ENCODE data around the gene LHPP.

LHPP gene

DNA sequence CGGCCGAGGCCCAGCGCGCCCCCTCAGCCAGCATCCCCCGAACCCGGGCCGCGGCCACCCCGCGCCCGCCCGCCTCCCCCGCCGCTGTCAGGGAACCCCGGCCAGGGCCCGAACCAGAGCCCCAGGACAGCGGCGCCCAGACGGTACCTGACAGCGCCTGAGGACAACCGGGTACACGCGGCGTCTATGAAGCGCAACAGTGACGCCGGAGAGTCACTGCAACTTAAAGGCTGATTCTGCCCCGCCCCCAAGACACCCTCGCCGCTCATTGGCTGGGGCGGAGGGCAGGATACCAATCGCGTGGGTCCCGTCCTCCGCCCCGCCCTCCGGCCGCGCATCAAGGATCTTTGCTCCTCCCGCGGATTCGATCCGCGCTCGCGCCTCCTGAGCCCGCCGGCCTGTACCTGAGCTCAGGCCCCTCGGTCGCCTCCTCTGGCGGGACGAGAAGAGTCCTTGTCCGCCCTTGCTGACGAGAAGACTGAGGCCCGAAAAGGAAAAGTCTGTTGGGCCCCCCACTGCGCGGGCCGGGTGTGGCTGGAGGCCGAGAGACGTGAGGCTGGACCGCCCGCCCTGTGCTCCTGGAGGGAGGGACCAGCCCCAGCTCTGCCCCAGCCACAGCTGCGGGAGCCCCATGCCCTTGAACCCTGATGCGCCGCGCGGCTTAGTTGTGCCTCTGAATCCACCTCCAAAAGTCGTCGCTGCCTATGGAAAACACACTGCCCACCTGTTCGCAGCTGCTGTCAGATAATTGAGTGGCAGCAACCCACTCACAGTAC is 42.7 kb upstream of the LHPP start, which contains the start of gene OAT (continued):
- TF ChIP-seq ZFP69B (tag by site-specific recombination; IDR thresholded peaks at IDR 0.05): 0 out of 2 replicates have a peak, but pooled peaks have one; percentile 40
- 0 out of 2 replicates have a peak, but pooled peaks have one; percentile 9 for TF ChIP-seq ZFHX2 (tag by site-specific recombination; conservative IDR thresholded peaks at IDR 0.05)
- 0 out of 2 replicates have a peak, but pooled peaks have one; percentile 31 for TF ChIP-seq ZNF768 (tag by site-specific recombination; IDR thresholded peaks at IDR 0.05)
- TF ChIP-seq SCRT1 (tag by site-specific recombination; IDR thresholded peaks at IDR 0.05; ENCODE audit: borderline replicate concordance): peak; percentile 33; the same call in 1 of the 2 replicates
- TF ChIP-seq, protein P1, sequence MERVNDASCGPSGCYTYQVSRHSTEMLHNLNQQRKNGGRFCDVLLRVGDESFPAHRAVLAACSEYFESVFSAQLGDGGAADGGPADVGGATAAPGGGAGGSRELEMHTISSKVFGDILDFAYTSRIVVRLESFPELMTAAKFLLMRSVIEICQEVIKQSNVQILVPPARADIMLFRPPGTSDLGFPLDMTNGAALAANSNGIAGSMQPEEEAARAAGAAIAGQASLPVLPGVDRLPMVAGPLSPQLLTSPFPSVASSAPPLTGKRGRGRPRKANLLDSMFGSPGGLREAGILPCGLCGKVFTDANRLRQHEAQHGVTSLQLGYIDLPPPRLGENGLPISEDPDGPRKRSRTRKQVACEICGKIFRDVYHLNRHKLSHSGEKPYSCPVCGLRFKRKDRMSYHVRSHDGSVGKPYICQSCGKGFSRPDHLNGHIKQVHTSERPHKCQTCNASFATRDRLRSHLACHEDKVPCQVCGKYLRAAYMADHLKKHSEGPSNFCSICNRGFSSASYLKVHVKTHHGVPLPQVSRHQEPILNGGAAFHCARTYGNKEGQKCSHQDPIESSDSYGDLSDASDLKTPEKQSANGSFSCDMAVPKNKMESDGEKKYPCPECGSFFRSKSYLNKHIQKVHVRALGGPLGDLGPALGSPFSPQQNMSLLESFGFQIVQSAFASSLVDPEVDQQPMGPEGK (tag by site-specific recombination; IDR thresholded peaks at IDR 0.05): peak; percentile 88
- peak; percentile 93 for TF ChIP-seq ZBTB8A (tag by site-specific recombination; IDR thresholded peaks at IDR 0.05)
- no peak for TF ChIP-seq ZFP41 (tag by site-specific recombination; IDR thresholded peaks at IDR 0.05; ENCODE audit: borderline replicate concordance)
- peak; percentile 95 for TF ChIP-seq ZNF585B (tag by site-specific recombination; IDR thresholded peaks at IDR 0.05)
- peak; percentile 66 for TF ChIP-seq ZXDB (tag by site-specific recombination; IDR thresholded peaks at IDR 0.05)
- TF ChIP-seq GLIS2 (tag by site-specific recombination; IDR thresholded peaks at IDR 0.05): peak; percentile 79
- peak; percentile 81 for TF ChIP-seq ZNF600 (tag by site-specific recombination; IDR thresholded peaks at IDR 0.05)
- no peak for TF ChIP-seq ZNF169 (tag by site-specific recombination; IDR thresholded peaks at IDR 0.05)
- TF ChIP-seq ZNF521 (tag by site-specific recombination; IDR thresholded peaks at IDR 0.05): no peak
- 0 out of 2 replicates have a peak, but pooled peaks have one; percentile 11 for TF ChIP-seq IKZF3 (tag by site-specific recombination; IDR thresholded peaks at IDR 0.05)
- TF ChIP-seq ZNF501 (tag by site-specific recombination; IDR thresholded peaks at IDR 0.05): peak; percentile 79

DNA sequence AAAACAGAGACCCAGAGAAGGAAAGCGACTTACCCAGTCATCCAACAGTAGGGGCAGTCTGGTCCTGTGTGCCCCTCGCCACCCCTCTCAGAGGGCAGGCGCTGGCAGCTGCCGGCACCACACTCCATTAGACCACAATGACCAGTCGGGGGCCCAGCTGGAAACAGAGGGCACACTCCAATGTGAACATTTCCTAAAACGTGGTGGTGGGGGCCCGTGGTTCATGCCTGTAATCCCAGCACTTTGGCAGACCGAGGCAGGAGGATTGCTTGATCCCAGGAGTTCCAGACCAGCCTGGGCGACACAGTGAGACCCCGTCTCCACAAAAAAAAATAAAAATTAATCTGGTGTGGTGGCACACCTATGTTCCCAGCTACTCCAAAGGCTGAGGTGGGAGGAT is 42.0 kb upstream of the LHPP start:
- H3K4me1 ChIP-seq (ENCODE audit: control insufficient read depth, insufficient read depth, low read length): peaks cover 22% of the 10 kb centered on the region
- peak overlapping the region; percentile 77 for H3K27ac ChIP-seq (ENCODE audit: extremely low read depth, low read depth, low read length)
- no peaks in the 10 kb centered on the region for H3K9me3 ChIP-seq (ENCODE audit: control insufficient read depth, insufficient read depth, low read depth, low read length)
- H3K4me3 ChIP-seq (ENCODE audit: low read depth, low read length): no peak overlapping the region
- CTCF ChIA-PET: interaction anchor here (0.6 to 2.0 kb wide), 5 partner anchors 8 to 1389 kb away, joined by 3 to 11 read pairs (median 3); no protein-coding TSS in a partner anchor
- peaks cover 0 to 4% of the 10 kb centered on the region in 2 experiments; a peak in 1 of 3 replicates for H3K36me3 ChIP-seq (ENCODE audit: control insufficient read depth in 2 of 2, insufficient read depth in 1 of 2, low read length in 2 of 2)
- no peak for TF ChIP-seq SP2 (tag by site-specific recombination; IDR thresholded peaks at IDR 0.05)
- TF ChIP-seq ZNF211 (tag by site-specific recombination; IDR thresholded peaks at IDR 0.05; ENCODE audit: low read depth): no peak
- peak; percentile 76 for TF ChIP-seq ZNF121 (tag by site-specific recombination; IDR thresholded peaks at IDR 0.05)
- no peak for TF ChIP-seq ZNF132 (tag by site-specific recombination; IDR thresholded peaks at IDR 0.05; ENCODE audit: borderline replicate concordance)
- POLR2A ChIA-PET: interaction anchor here (0.8 to 1.8 kb wide), 4 partner anchors 29 to 84 kb away, joined by 3 to 17 read pairs (median 7); partner anchors contain the start of gene NKX1-2

DNA sequence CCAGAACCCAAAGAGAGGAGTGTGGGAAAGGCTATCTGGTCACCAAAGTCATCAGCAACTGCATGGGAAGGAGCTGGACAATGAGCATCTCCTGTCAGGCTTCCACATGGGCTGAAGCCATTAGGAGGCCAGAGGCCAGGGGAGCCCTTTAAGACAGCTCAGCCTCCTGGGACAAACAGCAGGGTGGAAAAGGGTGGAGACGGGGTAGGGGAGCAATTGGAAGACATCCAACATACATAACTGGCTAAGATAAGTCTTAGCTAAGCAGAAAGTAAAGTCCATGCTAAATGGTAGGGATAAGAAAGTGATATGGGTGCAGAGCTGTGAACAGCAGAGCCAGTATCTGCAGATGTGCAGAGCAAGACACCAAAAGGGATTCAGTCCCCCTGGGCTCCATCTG is 41.4 kb upstream of the LHPP start:
- Histone ChIP-seq H3K4me1 (ENCODE audit: control insufficient read depth, insufficient read depth, low read length) (peaks cover 22% of the 10 kb centered on the region), H3K36me3 (ENCODE audit: control insufficient read depth in 2 of 2, insufficient read depth in 1 of 2, low read length in 2 of 2) (peaks cover 0 to 3% of the 10 kb centered on the region in 2 experiments; a peak in 1 of 3 replicates), H3K4me3 (ENCODE audit: low read depth, low read length) (no peak overlapping the region), H3K27ac (ENCODE audit: extremely low read depth, low read depth, low read length) (no peak overlapping the region; the same call in 1 of the 2 replicates), H3K9me3 (ENCODE audit: control insufficient read depth, insufficient read depth, low read depth, low read length) (no peaks in the 10 kb centered on the region)
- POLR2A ChIA-PET: interaction anchor here (0.9 to 1.5 kb wide), 2 partner anchors 9 to 41 kb away, joined by 3 read pairs; partner anchors contain the start of gene LHPP
- CTCF ChIA-PET: interaction anchor here (0.8 kb wide), 2 partner anchors 16 to 19 kb away, joined by 3 to 4 read pairs; no protein-coding TSS in a partner anchor
- no peak for TF ChIP-seq ZNF530 (tag by site-specific recombination; IDR thresholded peaks at IDR 0.05; ENCODE audit: low read depth)
- peak; percentile 80 for TF ChIP-seq ZNF600 (tag by site-specific recombination; IDR thresholded peaks at IDR 0.05)
- no peak for TF ChIP-seq ZNF529 (tag by site-specific recombination; IDR thresholded peaks at IDR 0.05; ENCODE audit: insufficient replicate concordance)
- TF ChIP-seq ZIC2 (tag by site-specific recombination; IDR thresholded peaks at IDR 0.05): peak; percentile 84
- TF ChIP-seq, protein P2, sequence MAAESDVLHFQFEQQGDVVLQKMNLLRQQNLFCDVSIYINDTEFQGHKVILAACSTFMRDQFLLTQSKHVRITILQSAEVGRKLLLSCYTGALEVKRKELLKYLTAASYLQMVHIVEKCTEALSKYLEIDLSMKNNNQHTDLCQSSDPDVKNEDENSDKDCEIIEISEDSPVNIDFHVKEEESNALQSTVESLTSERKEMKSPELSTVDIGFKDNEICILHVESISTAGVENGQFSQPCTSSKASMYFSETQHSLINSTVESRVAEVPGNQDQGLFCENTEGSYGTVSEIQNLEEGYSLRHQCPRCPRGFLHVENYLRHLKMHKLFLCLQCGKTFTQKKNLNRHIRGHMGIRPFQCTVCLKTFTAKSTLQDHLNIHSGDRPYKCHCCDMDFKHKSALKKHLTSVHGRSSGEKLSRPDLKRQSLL (tag by site-specific recombination; IDR thresholded peaks at IDR 0.05): no peak
- TF ChIP-seq, protein P3, sequence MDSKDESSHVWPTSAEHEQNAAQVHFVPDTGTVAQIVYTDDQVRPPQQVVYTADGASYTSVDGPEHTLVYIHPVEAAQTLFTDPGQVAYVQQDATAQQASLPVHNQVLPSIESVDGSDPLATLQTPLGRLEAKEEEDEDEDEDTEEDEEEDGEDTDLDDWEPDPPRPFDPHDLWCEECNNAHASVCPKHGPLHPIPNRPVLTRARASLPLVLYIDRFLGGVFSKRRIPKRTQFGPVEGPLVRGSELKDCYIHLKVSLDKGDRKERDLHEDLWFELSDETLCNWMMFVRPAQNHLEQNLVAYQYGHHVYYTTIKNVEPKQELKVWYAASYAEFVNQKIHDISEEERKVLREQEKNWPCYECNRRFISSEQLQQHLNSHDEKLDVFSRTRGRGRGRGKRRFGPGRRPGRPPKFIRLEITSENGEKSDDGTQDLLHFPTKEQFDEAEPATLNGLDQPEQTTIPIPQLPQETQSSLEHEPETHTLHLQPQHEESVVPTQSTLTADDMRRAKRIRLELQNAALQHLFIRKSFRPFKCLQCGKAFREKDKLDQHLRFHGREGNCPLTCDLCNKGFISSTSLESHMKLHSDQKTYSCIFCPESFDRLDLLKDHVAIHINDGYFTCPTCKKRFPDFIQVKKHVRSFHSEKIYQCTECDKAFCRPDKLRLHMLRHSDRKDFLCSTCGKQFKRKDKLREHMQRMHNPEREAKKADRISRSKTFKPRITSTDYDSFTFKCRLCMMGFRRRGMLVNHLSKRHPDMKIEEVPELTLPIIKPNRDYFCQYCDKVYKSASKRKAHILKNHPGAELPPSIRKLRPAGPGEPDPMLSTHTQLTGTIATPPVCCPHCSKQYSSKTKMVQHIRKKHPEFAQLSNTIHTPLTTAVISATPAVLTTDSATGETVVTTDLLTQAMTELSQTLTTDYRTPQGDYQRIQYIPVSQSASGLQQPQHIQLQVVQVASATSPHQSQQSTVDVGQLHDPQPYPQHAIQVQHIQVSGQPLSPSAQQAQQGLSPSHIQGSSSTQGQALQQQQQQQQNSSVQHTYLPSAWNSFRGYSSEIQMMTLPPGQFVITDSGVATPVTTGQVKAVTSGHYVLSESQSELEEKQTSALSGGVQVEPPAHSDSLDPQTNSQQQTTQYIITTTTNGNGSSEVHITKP (tag by site-specific recombination; IDR thresholded peaks at IDR 0.05): peak; percentile 56
- TF ChIP-seq ZBTB20 (tag by site-specific recombination; IDR thresholded peaks at IDR 0.05): 0 out of 2 replicates have a peak, but pooled peaks have one; percentile 21
- no peak for TF ChIP-seq ZFP41 (tag by site-specific recombination; IDR thresholded peaks at IDR 0.05; ENCODE audit: borderline replicate concordance)
- no peak for TF ChIP-seq ZNF175 (tag by site-specific recombination; IDR thresholded peaks at IDR 0.05)
- TF ChIP-seq IKZF3 (tag by site-specific recombination; IDR thresholded peaks at IDR 0.05): 0 out of 2 replicates have a peak, but pooled peaks have one; percentile 21
